Urinary bladder (tissue), 4 donors: ENCODE measurements around the gene ZNF777. TPM values are rescaled to one million over a fixed set of nuclear protein-coding genes. Genes with fewer than 3 reads are reported as not detected.
"Not testable (repeated sequence)": the region's sequence is repeated elsewhere in the genome, so short reads cannot be mapped to it uniquely, and the experiment has no call there.

Source experiments
- DNase-seq: peaks from one replicate; pipeline ENCODE4 v3.0.0-alpha.2; 2015; ENCODE audit errors: extremely low spot score
- H3K27ac ChIP-seq: one replicate; pipeline ENCODE4 v1.5.1; 2013; ENCODE audit warnings: low read depth, mild to moderate bottlenecking, moderate library complexity
- H3K36me3 ChIP-seq: one replicate; pipeline ENCODE4 v1.6.1; 2013; ENCODE audit warnings: mild to moderate bottlenecking, moderate library complexity; ENCODE audit not compliant: insufficient read depth
- H3K4me1 ChIP-seq: one replicate; pipeline ENCODE4 v1.6.1; 2013; ENCODE audit warnings: mild to moderate bottlenecking, moderate library complexity; ENCODE audit not compliant: insufficient read depth
- H3K4me3 ChIP-seq: one replicate; pipeline ENCODE4 v1.5.1; 2013; ENCODE audit warnings: low read depth, low read length
- WGBS: extraction: QIAGEN DNeasy Blood & Tissue Kit; methylation state at CpG from one replicate; pipeline ENCODE4 v1.1.7; 2013; 5-methylcytosine and 5-hydroxymethylcytosine counted together
- polyA plus RNA-seq: library from polyadenylated mRNA; stranded (reverse); fragments of 200-250 nt; gene quantifications from one replicate; pipeline ENCODE4 v1.2.3, GENCODE V29; 2013
- total RNA-seq: library from RNA; depleted of rRNA; stranded (reverse); fragments of >200 nt; gene quantifications from one replicate; pipeline ENCODE4 v1.2.3, GENCODE V29; 2014
- donor health status: healthy with polysubstance abuse.
- donor health status: healthy.

The ZNF777 gene
- total and polyA plus RNA-seq, 2 donors: 2.7 to 15.0 TPM

- no peak for DNase-seq
- H3K4me1 ChIP-seq: no peaks in the 10 kb centered on the region
- no peak overlapping the region for H3K4me3 ChIP-seq
- no peak overlapping the region for H3K27ac ChIP-seq
- 85% methylated on average over 4 of the region's 4 CpGs for WGBS
- H3K36me3 ChIP-seq: peaks cover 3% of the 10 kb centered on the region
Measured at GRCh38 chr7:149427096-149427680, 33.7 kb downstream of the ZNF777 start.

- WGBS: 30% methylated on average over 24 of the region's 24 CpGs
- Histone ChIP-seq H3K36me3 (no peaks in the 10 kb centered on the region), H3K27ac (no peak overlapping the region), H3K4me1 (no peaks in the 10 kb centered on the region), H3K4me3 (no peak overlapping the region)
- DNase-seq: no peak
Measured at GRCh38 chr7:149423449-149424110, 37.3 kb downstream of the ZNF777 start.

- Histone ChIP-seq H3K27ac (peak overlapping the region; percentile 28), H3K4me3 (peak overlapping the region; percentile 28), H3K36me3 (no peaks in the 10 kb centered on the region), H3K4me1 (no peaks in the 10 kb centered on the region)
- WGBS: 7% methylated on average over 35 of the region's 35 CpGs
- no peak for DNase-seq
Measured at GRCh38 chr7:149422914-149423301, 38.0 kb downstream of the ZNF777 start.

GRCh38 chr7:149422162-149422913, 38.5 kb downstream of the ZNF777 start:
- no peaks in the 10 kb centered on the region for H3K4me1 ChIP-seq
- H3K36me3 ChIP-seq: no peaks in the 10 kb centered on the region
- no peak for DNase-seq
- H3K27ac ChIP-seq: peak overlapping the region; percentile 28
- 2% methylated on average over 68 of the region's 68 CpGs for WGBS
- peak overlapping the region; percentile 44 for H3K4me3 ChIP-seq

- DNase-seq: no peak
- Histone ChIP-seq H3K4me1 (no peaks in the 10 kb centered on the region), H3K36me3 (no peaks in the 10 kb centered on the region), H3K4me3 (no peak overlapping the region), H3K27ac (no peak overlapping the region)
- 82% methylated on average over 3 of the region's 3 CpGs for WGBS
Measured at GRCh38 chr7:149420006-149420405, 40.9 kb downstream of the ZNF777 start.

GRCh38 chr7:149415391-149416071, 45.3 kb downstream of the ZNF777 start:
- 38% methylated on average over 26 of the region's 26 CpGs for WGBS
- no peak for DNase-seq
- Histone ChIP-seq H3K36me3 (no peaks in the 10 kb centered on the region), H3K4me1 (no peaks in the 10 kb centered on the region), H3K27ac (no peak overlapping the region), H3K4me3 (peak overlapping the region; percentile 28)

- Histone ChIP-seq H3K36me3 (no peaks in the 10 kb centered on the region), H3K4me1 (no peaks in the 10 kb centered on the region), H3K4me3 (peak overlapping the region; percentile 28), H3K27ac (no peak overlapping the region)
- no peak for DNase-seq
- 3% methylated on average over 36 of the region's 36 CpGs for WGBS
Measured at GRCh38 chr7:149414745-149415390, 46.0 kb downstream of the ZNF777 start.

GRCh38 chr7:149414171-149414570, 46.7 kb downstream of the ZNF777 start:
- Histone ChIP-seq H3K4me3 (no peak overlapping the region), H3K4me1 (no peaks in the 10 kb centered on the region), H3K27ac (no peak overlapping the region), H3K36me3 (no peaks in the 10 kb centered on the region)
- 41% methylated on average over 5 of the region's 5 CpGs for WGBS
- no peak for DNase-seq

GRCh38 chr7:149413083-149413482, 47.8 kb downstream of the ZNF777 start:
- WGBS: over 99% methylated on average over 3 of the region's 3 CpGs
- not testable (repeated sequence) for H3K4me1 ChIP-seq, H3K4me3 ChIP-seq, H3K27ac ChIP-seq, H3K36me3 ChIP-seq, DNase-seq

- Histone ChIP-seq H3K4me3 (no peak overlapping the region), H3K4me1 (no peaks in the 10 kb centered on the region), H3K27ac (no peak overlapping the region), H3K36me3 (no peaks in the 10 kb centered on the region)
- WGBS: 70% methylated on average over 6 of the region's 6 CpGs
- DNase-seq: no peak
Measured at GRCh38 chr7:149409895-149410294, 51.0 kb downstream of the ZNF777 start.

GRCh38 chr7:149404825-149405224, 56.0 kb downstream of the ZNF777 start:
- no peaks in the 10 kb centered on the region for H3K36me3 ChIP-seq
- no peak overlapping the region for H3K4me3 ChIP-seq
- no peaks in the 10 kb centered on the region for H3K4me1 ChIP-seq
- DNase-seq: no peak
- no peak overlapping the region for H3K27ac ChIP-seq
- 79% methylated on average over 6 of the region's 6 CpGs for WGBS

GRCh38 chr7:149404396-149404795, 56.5 kb downstream of the ZNF777 start:
- WGBS: 89% methylated on average over 12 of the region's 12 CpGs
- Histone ChIP-seq H3K4me1 (no peaks in the 10 kb centered on the region), H3K27ac (no peak overlapping the region), H3K36me3 (no peaks in the 10 kb centered on the region), H3K4me3 (no peak overlapping the region)
- DNase-seq: no peak

- Histone ChIP-seq H3K27ac (no peak overlapping the region), H3K4me3 (no peak overlapping the region), H3K4me1 (no peaks in the 10 kb centered on the region), H3K36me3 (no peaks in the 10 kb centered on the region)
- WGBS: 74% methylated on average over 22 of the region's 22 CpGs
- DNase-seq: no peak
Measured at GRCh38 chr7:149398195-149398820, 62.6 kb downstream of the ZNF777 start.
